Suppressor macrophage (primary cell): ENCODE data around the gene CLMP.
"Not testable (repeated sequence)": the region's sequence is repeated elsewhere in the genome, so short reads cannot be mapped to it uniquely, and the experiment has no call there.

Experiments used
- DNase-seq, 4 experiments: peaks; one replicate each; pipeline ENCODE4 v3.0.0-alpha.2; 2020 to 2022

The CLMP gene

GRCh38 chr11:123217897-123218296 is 22.8 kb upstream of the CLMP start:
- DNase-seq: no peak

GRCh38 chr11:123216249-123216648 is 21.2 kb upstream of the CLMP start:
- no peak for DNase-seq

GRCh38 chr11:123214940-123215339 is 19.9 kb upstream of the CLMP start:
- DNase-seq: no peak

GRCh38 chr11:123214396-123214795 is 19.3 kb upstream of the CLMP start:
- DNase-seq: no peak

- no peak for DNase-seq
Observed at GRCh38 chr11:123213307-123213771, 18.3 kb upstream of the CLMP start.

- no peak for DNase-seq
Observed at GRCh38 chr11:123212406-123212805, 17.4 kb upstream of the CLMP start.

- no peak for DNase-seq
Observed at GRCh38 chr11:123211981-123212380, 16.9 kb upstream of the CLMP start.

- DNase-seq: no peak
Observed at GRCh38 chr11:123211149-123211852, 16.3 kb upstream of the CLMP start.

GRCh38 chr11:123209591-123209990 is 14.5 kb upstream of the CLMP start:
- no peak for DNase-seq

- DNase-seq: no peak
Observed at GRCh38 chr11:123206791-123207434, 11.9 kb upstream of the CLMP start.

GRCh38 chr11:123206055-123206454 is 11.0 kb upstream of the CLMP start:
- DNase-seq: not testable (repeated sequence)

GRCh38 chr11:123203934-123204333 is 8.9 kb upstream of the CLMP start:
- no peak for DNase-seq

GRCh38 chr11:123203471-123203870 is 8.4 kb upstream of the CLMP start:
- no peak for DNase-seq

- no peak for DNase-seq
Observed at GRCh38 chr11:123202155-123203151, 7.4 kb upstream of the CLMP start.

GRCh38 chr11:123200264-123200663 is 5.2 kb upstream of the CLMP start:
- no peak for DNase-seq

GRCh38 chr11:123197711-123198110 is 2.7 kb upstream of the CLMP start:
- peak; percentile 55 to 82 (median 74) for DNase-seq

- DNase-seq: no peak
Observed at GRCh38 chr11:123196060-123196714, 1.1 kb upstream of the CLMP start.

- DNase-seq: peak in 1 of 4 experiments; percentile 40
Observed at GRCh38 chr11:123194337-123195187, 486 bp downstream of the CLMP start.

GRCh38 chr11:123193742-123194141 is 1.3 kb downstream of the CLMP start:
- no peak for DNase-seq

- DNase-seq: no peak
Observed at GRCh38 chr11:123191939-123192338, 3.1 kb downstream of the CLMP start.

- DNase-seq: no peak
Observed at GRCh38 chr11:123190518-123190917, 4.5 kb downstream of the CLMP start.
